Measurements from ENCODE around the gene CALU. TPM values are rescaled to one million over a fixed set of nuclear protein-coding genes. Genes with fewer than 3 reads are reported as not detected.

Gene CALU
- total and polyA plus RNA-seq, 2 experiments from 2014 or later = 136 to 179 TPM

GRCh38 chr7:128757203-128757602 lies 18.0 kb downstream of the CALU start (continued):
- TF ChIP-seq REST (IDR thresholded peaks at IDR 0.05; ENCODE audit: unreplicated experiment) (no peak), STAT1 (IDR thresholded peaks at IDR 0.05; ENCODE audit: unreplicated experiment) (no peak), JUNB (IDR thresholded peaks at IDR 0.05; ENCODE audit: unreplicated experiment) (no peak), EZH2 (IDR thresholded peaks at IDR 0.05; ENCODE audit: low read depth, unreplicated experiment) (no peak), ZNF331 (CRISPR knock-in tag; IDR thresholded peaks at IDR 0.05; ENCODE audit: low read depth) (no peak), POLR2AphosphoS5 (IDR thresholded peaks at IDR 0.05; ENCODE audit: low read depth) (no peak), ZNF114 (CRISPR knock-in tag; IDR thresholded peaks at IDR 0.05) (no peak)
- TF ChIP-seq, protein P1, sequence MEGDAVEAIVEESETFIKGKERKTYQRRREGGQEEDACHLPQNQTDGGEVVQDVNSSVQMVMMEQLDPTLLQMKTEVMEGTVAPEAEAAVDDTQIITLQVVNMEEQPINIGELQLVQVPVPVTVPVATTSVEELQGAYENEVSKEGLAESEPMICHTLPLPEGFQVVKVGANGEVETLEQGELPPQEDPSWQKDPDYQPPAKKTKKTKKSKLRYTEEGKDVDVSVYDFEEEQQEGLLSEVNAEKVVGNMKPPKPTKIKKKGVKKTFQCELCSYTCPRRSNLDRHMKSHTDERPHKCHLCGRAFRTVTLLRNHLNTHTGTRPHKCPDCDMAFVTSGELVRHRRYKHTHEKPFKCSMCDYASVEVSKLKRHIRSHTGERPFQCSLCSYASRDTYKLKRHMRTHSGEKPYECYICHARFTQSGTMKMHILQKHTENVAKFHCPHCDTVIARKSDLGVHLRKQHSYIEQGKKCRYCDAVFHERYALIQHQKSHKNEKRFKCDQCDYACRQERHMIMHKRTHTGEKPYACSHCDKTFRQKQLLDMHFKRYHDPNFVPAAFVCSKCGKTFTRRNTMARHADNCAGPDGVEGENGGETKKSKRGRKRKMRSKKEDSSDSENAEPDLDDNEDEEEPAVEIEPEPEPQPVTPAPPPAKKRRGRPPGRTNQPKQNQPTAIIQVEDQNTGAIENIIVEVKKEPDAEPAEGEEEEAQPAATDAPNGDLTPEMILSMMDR (conservative IDR thresholded peaks at IDR 0.05; ENCODE audit: low read depth in 2 of 2) = no peak

DNA sequence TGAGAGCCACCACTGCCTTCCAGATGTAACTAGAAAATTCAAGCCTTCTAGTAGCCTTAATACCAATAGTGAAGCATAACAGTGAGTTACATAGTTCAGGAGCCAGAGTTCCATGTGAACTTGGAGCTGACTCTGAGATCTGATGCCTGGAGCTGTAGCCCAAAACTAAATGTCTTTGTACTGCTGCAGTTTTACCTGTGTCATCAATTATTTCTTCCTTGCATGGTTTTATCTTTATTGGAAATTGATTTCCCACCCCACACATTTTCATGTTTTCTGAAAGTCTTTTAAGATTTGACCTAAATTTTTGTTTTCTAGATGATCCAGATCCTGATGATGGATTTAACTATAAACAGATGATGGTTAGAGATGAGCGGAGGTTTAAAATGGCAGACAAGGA lies 19.4 kb downstream of the CALU start:
- peaks cover 8% of the 10 kb centered on the region; the same call in 1 of the 2 replicates for H3F3A ChIP-seq (replicated peaks; ENCODE audit: low read depth)
- no peak overlapping the region for H3K4me2 ChIP-seq
- ATAC-seq (no peak), DNase-seq (ENCODE audit: low spot score) (no peak)
- TF ChIP-seq ZNF462 (CRISPR knock-in tag; IDR thresholded peaks at IDR 0.05) (no peak), CREB1 (CRISPR knock-in tag; IDR thresholded peaks at IDR 0.05; ENCODE audit: low read depth) (no peak), ETS1 (IDR thresholded peaks at IDR 0.05) (no peak), ZNF331 (CRISPR knock-in tag; IDR thresholded peaks at IDR 0.05; ENCODE audit: low read depth) (no peak), JUNB (IDR thresholded peaks at IDR 0.05; ENCODE audit: unreplicated experiment) (no peak), EZH2phosphoT487 (IDR thresholded peaks at IDR 0.05; ENCODE audit: unreplicated experiment) (no peak)
- H3K4me3 ChIP-seq = no peak overlapping the region
- H3K36me3 ChIP-seq (ENCODE audit: insufficient read depth) = peaks cover 67% of the 10 kb centered on the region
- Mint-ChIP-seq H3K27me3 (ENCODE audit: insufficient read depth, low read depth, poor library complexity) (peaks cover 1% of the 10 kb centered on the region), H3K4me1 (no peaks in the 10 kb centered on the region), H3K36me3 (ENCODE audit: low read depth) (peaks cover 64% of the 10 kb centered on the region), H3K27ac (no peak overlapping the region), H3K4me3 (no peak overlapping the region), H3K9me3 (no peaks in the 10 kb centered on the region)
- H3K9me2 ChIP-seq (ENCODE audit: insufficient read depth) = no peaks in the 10 kb centered on the region
- no peak overlapping the region for H3K27ac ChIP-seq (ENCODE audit: low read depth)
- no peak overlapping the region for H2AFZ ChIP-seq
- H3K27me3 ChIP-seq (ENCODE audit: insufficient read depth) = no peaks in the 10 kb centered on the region
- H3K79me2 ChIP-seq (replicated peaks; ENCODE audit: insufficient read depth) = peaks cover 18% of the 10 kb centered on the region
- H3K4me1 ChIP-seq (ENCODE audit: insufficient read depth) = no peaks in the 10 kb centered on the region
- H4K20me1 ChIP-seq (replicated peaks; ENCODE audit: insufficient read depth) = peaks cover 60% of the 10 kb centered on the region

All from GM23338 (cell line).